Sigmoid colon (tissue), 7 donors: ENCODE results near the gene INSIG1. TPM values are rescaled to one million over a fixed set of nuclear protein-coding genes. Genes with fewer than 3 reads are reported as not detected.

Source experiments
- DNase-seq: peaks from one replicate; pipeline ENCODE4 v3.0.0-alpha.2; 2019
- H3K27ac ChIP-seq, 4 donors: fragments of 200-600 bp; sonication (generic); one replicate each; pipeline ENCODE4 v1.5.1; 2016 to 2019; ENCODE audit warnings: mild to moderate bottlenecking in 1 of 4
- H3K27me3 ChIP-seq, 3 donors: fragments of 200-600 bp; sonication (generic); one replicate each; pipeline ENCODE4 v1.5.1; 2019; ENCODE audit warnings: mild to moderate bottlenecking in 1 of 3
- H3K36me3 ChIP-seq, 4 donors: fragments of 200-600 bp; sonication (generic); one replicate each; pipeline ENCODE4 v1.5.1; 2016 to 2019
- H3K4me1 ChIP-seq, 4 donors: fragments of 200-600 bp; sonication (generic); one replicate each; pipeline ENCODE4 v1.5.1; 2017 to 2019
- H3K4me3 ChIP-seq, 4 donors: fragments of 200-600 bp; sonication (generic); one replicate each; pipeline ENCODE4 v1.5.1; 2017 to 2019; ENCODE audit warnings: mild to moderate bottlenecking in 2 of 4, moderate library complexity in 1 of 4
- H3K9me3 ChIP-seq, 4 donors: fragments of 200-600 bp in 3 of 4; sonication (generic) in 3 of 4; one replicate each; pipeline versions ENCODE4 v1.5.1 to v1.6.1; 2013 to 2019
- EP300 ChIP-seq, 4 donors: sonication (generic); formaldehyde crosslinking; IDR thresholded peaks; one replicate each; pipeline ENCODE4 v1.6.1; 2017; ENCODE audit warnings: antibody characterized with exemption in 4 of 4
- POLR2A ChIP-seq, 2 donors: fragments of 450-650 bp; IDR thresholded peaks; one replicate each; pipeline ENCODE4 v1.6.1; 2016; ENCODE audit warnings: antibody characterized with exemption in 2 of 2, mild to moderate bottlenecking in 2 of 2, moderate library complexity in 2 of 2
- POLR2AphosphoS5 ChIP-seq, 4 donors: sonication (generic); formaldehyde crosslinking; IDR thresholded peaks; one replicate each; pipeline ENCODE4 v1.6.1; 2017; ENCODE audit warnings: antibody characterized with exemption in 4 of 4
- WGBS, 2 donors: extraction: QIAGEN DNeasy Blood & Tissue Kit; methylation state at CpG; one replicate each; pipeline ENCODE4 v1.1.7; 2013; 5-methylcytosine and 5-hydroxymethylcytosine counted together
- intact Hi-C: fragments of 100-400 bp; cut with DNase I; formaldehyde crosslinking; loops from one replicate; pipeline ENCODE4 v1.15.1; 2023
- polyA plus RNA-seq, 3 donors: library from polyadenylated mRNA; stranded (reverse); fragments of 200-250 nt; gene quantifications; one replicate each; pipeline ENCODE4 v1.2.3, GENCODE V29; 2013
- total RNA-seq, 4 donors: library from RNA; depleted of rRNA; stranded (reverse); fragments of >200 nt; gene quantifications; one replicate each; pipeline ENCODE4 v1.1.0, GENCODE V29; 2016
- TF ChIP-seq, protein P1 (sequence below), 4 experiments: fragments of 450-650 bp in 3 of 4; fragments of 200-600 bp in 1 of 4; IDR thresholded peaks; one replicate each; pipeline ENCODE4 v1.5.1; 2016 to 2019; ENCODE audit warnings: antibody characterized with exemption in 4 of 4, mild to moderate bottlenecking in 3 of 4, moderate library complexity in 2 of 4
- donor health status: healthy with polysubstance abuse.
- donor health status: Bipolar disorder and iron deficiency.
- donor health status: healthy.

The INSIG1 gene
- total and polyA plus RNA-seq, 7 donors = 22.2 to 102 (median 39.1) TPM

GRCh38 chr7:155355745-155356144 is 58.1 kb downstream of the INSIG1 start:
- TF ChIP-seq EP300 (IDR thresholded peaks at IDR 0.05) (no peak), POLR2AphosphoS5 (IDR thresholded peaks at IDR 0.05) (no peak), POLR2A (IDR thresholded peaks at IDR 0.05) (no peak)
- TF ChIP-seq, protein P1, sequence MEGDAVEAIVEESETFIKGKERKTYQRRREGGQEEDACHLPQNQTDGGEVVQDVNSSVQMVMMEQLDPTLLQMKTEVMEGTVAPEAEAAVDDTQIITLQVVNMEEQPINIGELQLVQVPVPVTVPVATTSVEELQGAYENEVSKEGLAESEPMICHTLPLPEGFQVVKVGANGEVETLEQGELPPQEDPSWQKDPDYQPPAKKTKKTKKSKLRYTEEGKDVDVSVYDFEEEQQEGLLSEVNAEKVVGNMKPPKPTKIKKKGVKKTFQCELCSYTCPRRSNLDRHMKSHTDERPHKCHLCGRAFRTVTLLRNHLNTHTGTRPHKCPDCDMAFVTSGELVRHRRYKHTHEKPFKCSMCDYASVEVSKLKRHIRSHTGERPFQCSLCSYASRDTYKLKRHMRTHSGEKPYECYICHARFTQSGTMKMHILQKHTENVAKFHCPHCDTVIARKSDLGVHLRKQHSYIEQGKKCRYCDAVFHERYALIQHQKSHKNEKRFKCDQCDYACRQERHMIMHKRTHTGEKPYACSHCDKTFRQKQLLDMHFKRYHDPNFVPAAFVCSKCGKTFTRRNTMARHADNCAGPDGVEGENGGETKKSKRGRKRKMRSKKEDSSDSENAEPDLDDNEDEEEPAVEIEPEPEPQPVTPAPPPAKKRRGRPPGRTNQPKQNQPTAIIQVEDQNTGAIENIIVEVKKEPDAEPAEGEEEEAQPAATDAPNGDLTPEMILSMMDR (IDR thresholded peaks at IDR 0.05) = no peak
- WGBS, 2 donors = 67 to 70% methylated on average over 8 of the region's 8 CpGs
- DNase-seq = no peak
- Histone ChIP-seq H3K27ac (no peak overlapping the region), H3K9me3 (no peaks in the 10 kb centered on the region), H3K36me3 (no peaks in the 10 kb centered on the region), H3K4me3 (no peak overlapping the region), H3K4me1 (no peaks in the 10 kb centered on the region), H3K27me3 (peaks cover 7 to 64% (median 22%) of the 10 kb centered on the region in 3 donors)
- intact Hi-C loops = no loop called here

- H3K4me1 ChIP-seq = no peaks in the 10 kb centered on the region
- peaks cover 7 to 65% (median 26%) of the 10 kb centered on the region in 3 donors for H3K27me3 ChIP-seq
- DNase-seq = no peak
- no peak overlapping the region for H3K4me3 ChIP-seq
- no peaks in the 10 kb centered on the region for H3K36me3 ChIP-seq
- TF ChIP-seq, protein P1 (IDR thresholded peaks at IDR 0.05) = no peak
- no peak for TF ChIP-seq EP300 (IDR thresholded peaks at IDR 0.05)
- no peak for TF ChIP-seq POLR2AphosphoS5 (IDR thresholded peaks at IDR 0.05)
- no peak for TF ChIP-seq POLR2A (IDR thresholded peaks at IDR 0.05)
- no peaks in the 10 kb centered on the region for H3K9me3 ChIP-seq
- intact Hi-C loops = no loop called here
- H3K27ac ChIP-seq = no peak overlapping the region
- WGBS, 2 donors = 34 to 48% methylated on average over 14 of the region's 14 CpGs
Observed at GRCh38 chr7:155356323-155357105, 58.8 kb downstream of the INSIG1 start.

DNA sequence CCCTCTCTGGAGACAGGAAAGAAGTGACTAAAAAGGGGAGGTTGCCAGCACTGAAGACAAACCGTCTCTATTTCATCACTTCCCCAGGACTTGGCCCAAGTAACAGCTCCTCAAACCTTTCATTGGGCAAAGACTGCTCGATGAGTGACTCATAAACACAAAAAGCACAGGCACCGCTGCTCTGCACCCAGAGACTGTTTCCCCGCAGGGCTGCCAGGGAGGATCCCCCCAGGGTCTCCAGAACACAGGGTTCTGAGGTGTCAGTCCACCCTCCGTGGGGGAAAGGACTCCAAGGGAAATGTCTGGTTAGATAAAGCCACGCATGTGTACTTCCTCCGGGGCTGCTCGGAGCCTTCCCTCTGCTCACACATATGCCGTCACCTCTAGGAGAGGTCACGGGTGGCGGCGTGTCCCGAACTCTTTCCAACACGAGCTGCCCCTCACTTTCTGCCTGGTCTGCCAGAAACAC is 59.9 kb downstream of the INSIG1 start:
- WGBS, 2 donors = 63 to 69% methylated on average over 14 of the region's 14 CpGs
- intact Hi-C loops = no loop called here
- Histone ChIP-seq H3K27ac (no peak overlapping the region), H3K4me3 (no peak overlapping the region), H3K9me3 (no peaks in the 10 kb centered on the region), H3K27me3 (peaks cover 7 to 59% (median 24%) of the 10 kb centered on the region in 3 donors), H3K36me3 (no peaks in the 10 kb centered on the region), H3K4me1 (no peaks in the 10 kb centered on the region)
- TF ChIP-seq POLR2AphosphoS5 (IDR thresholded peaks at IDR 0.05) = no peak
- no peak for TF ChIP-seq EP300 (IDR thresholded peaks at IDR 0.05)
- TF ChIP-seq, protein P1 (IDR thresholded peaks at IDR 0.05) = no peak
- no peak for TF ChIP-seq POLR2A (IDR thresholded peaks at IDR 0.05)
- no peak for DNase-seq

- no peak for DNase-seq
- WGBS, 2 donors = 49 to 69% methylated on average over 40 of the region's 40 CpGs
- H3K4me1 ChIP-seq = no peaks in the 10 kb centered on the region
- H3K4me3 ChIP-seq = no peak overlapping the region
- no peaks in the 10 kb centered on the region for H3K9me3 ChIP-seq
- no peak for TF ChIP-seq EP300 (IDR thresholded peaks at IDR 0.05)
- TF ChIP-seq, protein P1 (IDR thresholded peaks at IDR 0.05) = no peak
- TF ChIP-seq POLR2A (IDR thresholded peaks at IDR 0.05) = no peak
- TF ChIP-seq POLR2AphosphoS5 (IDR thresholded peaks at IDR 0.05) = no peak
- H3K27ac ChIP-seq = no peak overlapping the region
- intact Hi-C loops = no loop called here
- no peaks in the 10 kb centered on the region for H3K36me3 ChIP-seq
- H3K27me3 ChIP-seq = peaks cover 7 to 58% (median 31%) of the 10 kb centered on the region in 3 donors
Observed at GRCh38 chr7:155358066-155358947, 60.6 kb downstream of the INSIG1 start.
